Upper lobe of left lung (tissue), 6 donors: ENCODE results near the gene STC2. TPM values are rescaled to one million over a fixed set of nuclear protein-coding genes. Genes with fewer than 3 reads are reported as not detected.

Experiments
- ATAC-seq, 2 donors: fragments of 200-7000 bp; cut with Tn5 transposase; one replicate each; pipeline ENCODE4 v1.9.1; 2022; ENCODE audit warnings: mild to moderate bottlenecking in 2 of 2, moderate library complexity in 2 of 2; ENCODE audit not compliant: low FRiP score in 2 of 2
- DNase-seq, 2 donors: peaks; one replicate each; pipeline ENCODE4 v3.0.0-alpha.2; 2019 to 2020
- H3K27ac ChIP-seq, 4 donors: fragments of 200-600 bp; sonication (generic); one replicate each; pipeline ENCODE4 v1.5.1; 2016 to 2019
- H3K27me3 ChIP-seq, 4 donors: fragments of 200-600 bp; sonication (generic); one replicate each; pipeline ENCODE4 v1.5.1; 2017 to 2019
- H3K36me3 ChIP-seq, 4 donors: fragments of 200-600 bp; sonication (generic); one replicate each; pipeline ENCODE4 v1.5.1; 2016 to 2019
- H3K4me1 ChIP-seq, 4 donors: fragments of 200-600 bp; sonication (generic); one replicate each; pipeline ENCODE4 v1.5.1; 2018 to 2019
- H3K4me3 ChIP-seq, 4 donors: fragments of 200-600 bp; sonication (generic); one replicate each; pipeline ENCODE4 v1.5.1; 2017 to 2019; ENCODE audit warnings: mild to moderate bottlenecking in 2 of 4, moderate library complexity in 1 of 4
- H3K9me3 ChIP-seq, 4 donors: fragments of 200-600 bp; sonication (generic); one replicate each; pipeline ENCODE4 v1.5.1; 2018 to 2019
- EP300 ChIP-seq, 4 donors: sonication (generic); formaldehyde crosslinking; IDR thresholded peaks; one replicate each; pipeline ENCODE4 v1.5.1; 2017; ENCODE audit warnings: antibody characterized with exemption in 4 of 4, control low read depth in 2 of 4
- POLR2A ChIP-seq, 4 donors: fragments of 450-650 bp; IDR thresholded peaks; one replicate each; pipeline ENCODE4 v1.5.1; 2016 to 2017; ENCODE audit warnings: antibody characterized with exemption in 4 of 4, mild to moderate bottlenecking in 2 of 4
- POLR2AphosphoS5 ChIP-seq, 2 donors: sonication (generic); formaldehyde crosslinking; IDR thresholded peaks; one replicate each; pipeline ENCODE4 v1.5.1; 2017; ENCODE audit warnings: antibody characterized with exemption in 2 of 2
- WGBS, 2 donors: methylation state at CpG; one replicate each; pipeline ENCODE4 v1.1.5; 2017 to 2018; 5-methylcytosine and 5-hydroxymethylcytosine counted together
- total RNA-seq, 6 donors: library from RNA; depleted of rRNA in 4 of 6; stranded (reverse); fragments of >200 nt in 4 of 6; gene quantifications; one replicate each; pipeline versions ENCODE4 v1.1.0 to v1.2.1, GENCODE V29; 2016 to 2021
- TF ChIP-seq, protein P1 (sequence below), 6 experiments: fragments of 450-650 bp in 4 of 6; fragments of 200-600 bp in 2 of 6; sonication (generic) in 2 of 6; IDR thresholded peaks; one replicate each; pipeline ENCODE4 v1.5.1; 2016 to 2019; ENCODE audit warnings: antibody characterized with exemption in 6 of 6
- donor health status: DM: no; HTN: no; CAD: no; lungs with moderate emphysema.
- donor health status: DM: no; HTN: yes; CAD: no; lungs with severe emphysema.

Gene STC2
- total RNA-seq, 6 donors from 2014 or later, result 1.0 to 11.4 (median 6.2) TPM

DNA sequence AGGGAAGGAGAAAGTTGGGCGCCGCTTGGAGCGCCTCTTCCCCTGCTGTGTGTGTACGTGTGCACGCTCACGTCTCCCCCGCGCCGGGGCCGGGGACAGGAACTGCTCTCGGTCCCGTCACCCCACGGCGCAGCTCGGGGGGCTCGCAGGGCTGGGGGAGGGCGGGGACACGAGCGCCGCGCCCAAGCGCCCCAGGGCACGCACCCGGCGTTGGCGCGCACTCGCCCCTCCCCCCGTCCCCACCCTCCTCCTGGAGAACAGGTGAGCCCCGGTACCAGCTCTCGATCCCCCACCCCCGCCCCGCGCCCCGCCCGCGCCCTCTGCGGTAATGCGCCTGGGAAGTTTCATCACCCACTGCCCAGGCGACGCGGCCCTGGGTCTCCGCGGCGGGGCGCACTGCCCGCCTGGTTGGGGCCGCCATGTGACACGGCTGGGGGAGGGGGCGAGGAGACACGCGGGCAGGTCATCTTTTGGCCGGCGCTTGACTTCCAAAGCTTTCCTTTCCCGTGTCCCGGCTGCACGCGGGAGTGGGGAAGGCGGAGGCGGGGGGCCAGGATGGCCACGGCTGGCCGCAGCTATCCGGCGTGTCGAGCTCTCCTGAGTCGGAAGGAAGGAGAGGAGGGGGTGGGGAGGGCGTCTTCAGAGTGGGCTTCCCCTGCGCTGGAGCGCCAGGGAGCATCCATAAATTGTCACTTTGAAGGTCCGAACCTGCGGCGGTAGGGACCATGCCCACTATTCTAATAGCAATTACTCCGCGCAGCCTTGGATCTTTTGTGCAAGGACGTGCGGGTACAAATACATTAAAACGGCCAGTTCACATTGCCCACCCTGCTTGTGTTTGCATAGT is 1.5 kb upstream of the STC2 start:
- ATAC-seq (no peak), DNase-seq (peak in 1 of 2 donors; percentile 85)
- 11 to 46% methylated on average over 6 to 49 of the region's 77 CpGs for WGBS, 2 donors
- peaks cover 1 to 28% (median 12%) of the 10 kb centered on the region in 4 donors for H3K27me3 ChIP-seq
- H3K27ac ChIP-seq, result peak overlapping the region in 3 of 4 donors; percentile 4 to 69 (median 21)
- peaks cover 36 to 51% (median 38%) of the 10 kb centered on the region in 4 donors for H3K4me1 ChIP-seq
- no peaks in the 10 kb centered on the region for H3K36me3 ChIP-seq
- H3K4me3 ChIP-seq, result peak overlapping the region in 3 of 4 donors; percentile 34 to 51 (median 41)
- TF ChIP-seq, protein P1, sequence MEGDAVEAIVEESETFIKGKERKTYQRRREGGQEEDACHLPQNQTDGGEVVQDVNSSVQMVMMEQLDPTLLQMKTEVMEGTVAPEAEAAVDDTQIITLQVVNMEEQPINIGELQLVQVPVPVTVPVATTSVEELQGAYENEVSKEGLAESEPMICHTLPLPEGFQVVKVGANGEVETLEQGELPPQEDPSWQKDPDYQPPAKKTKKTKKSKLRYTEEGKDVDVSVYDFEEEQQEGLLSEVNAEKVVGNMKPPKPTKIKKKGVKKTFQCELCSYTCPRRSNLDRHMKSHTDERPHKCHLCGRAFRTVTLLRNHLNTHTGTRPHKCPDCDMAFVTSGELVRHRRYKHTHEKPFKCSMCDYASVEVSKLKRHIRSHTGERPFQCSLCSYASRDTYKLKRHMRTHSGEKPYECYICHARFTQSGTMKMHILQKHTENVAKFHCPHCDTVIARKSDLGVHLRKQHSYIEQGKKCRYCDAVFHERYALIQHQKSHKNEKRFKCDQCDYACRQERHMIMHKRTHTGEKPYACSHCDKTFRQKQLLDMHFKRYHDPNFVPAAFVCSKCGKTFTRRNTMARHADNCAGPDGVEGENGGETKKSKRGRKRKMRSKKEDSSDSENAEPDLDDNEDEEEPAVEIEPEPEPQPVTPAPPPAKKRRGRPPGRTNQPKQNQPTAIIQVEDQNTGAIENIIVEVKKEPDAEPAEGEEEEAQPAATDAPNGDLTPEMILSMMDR (IDR thresholded peaks at IDR 0.05), result no peak
- TF ChIP-seq EP300 (IDR thresholded peaks at IDR 0.05) (no peak), POLR2A (IDR thresholded peaks at IDR 0.05) (no peak), POLR2AphosphoS5 (IDR thresholded peaks at IDR 0.05) (no peak)
- H3K9me3 ChIP-seq, result no peaks in the 10 kb centered on the region

DNA sequence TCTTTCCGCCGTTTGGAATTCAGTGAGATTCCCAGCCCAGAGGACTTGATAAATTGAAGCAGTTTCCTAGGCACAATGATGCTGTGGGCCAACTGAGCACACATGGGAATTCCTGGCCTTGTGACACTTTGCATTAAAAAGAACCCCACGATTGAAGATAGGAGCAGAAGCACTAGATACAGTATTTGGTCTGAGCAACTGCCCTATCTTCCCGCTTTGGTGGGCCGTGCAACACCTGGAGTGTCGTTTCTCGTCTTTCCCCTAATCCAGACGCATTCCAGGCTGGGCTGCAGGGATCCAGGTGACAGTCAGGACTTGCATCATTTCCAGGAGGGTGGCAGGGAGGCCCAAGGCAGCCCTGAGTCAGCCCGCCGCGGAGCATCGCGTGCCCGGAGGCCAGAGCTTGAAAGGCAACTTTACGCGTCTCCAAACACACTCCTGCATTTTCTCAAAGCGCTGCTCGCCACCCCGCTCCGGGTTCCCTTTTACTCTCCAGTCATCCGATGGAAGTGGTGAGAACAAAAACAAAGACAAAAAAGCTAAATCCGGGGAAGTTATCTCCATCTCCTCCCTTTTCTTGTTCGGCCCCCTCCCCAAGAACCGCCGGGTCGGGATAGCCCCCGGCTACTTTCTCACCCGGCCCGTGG is 753 bp upstream of the STC2 start:
- TF ChIP-seq POLR2A (IDR thresholded peaks at IDR 0.05), result no peak
- peaks cover 38 to 57% (median 44%) of the 10 kb centered on the region in 4 donors for H3K4me1 ChIP-seq
- H3K9me3 ChIP-seq, result no peaks in the 10 kb centered on the region
- H3K27me3 ChIP-seq, result peaks cover 1 to 28% (median 12%) of the 10 kb centered on the region in 4 donors
- WGBS, 2 donors, result 2% methylated on average over 24 to 29 of the region's 29 CpGs
- no peak for ATAC-seq
- H3K4me3 ChIP-seq, result peak overlapping the region; percentile 21 to 51 (median 38)
- peak overlapping the region; percentile 21 to 69 (median 52) for H3K27ac ChIP-seq
- peak in 1 of 2 donors; percentile 62 for DNase-seq
- no peaks in the 10 kb centered on the region for H3K36me3 ChIP-seq

DNA sequence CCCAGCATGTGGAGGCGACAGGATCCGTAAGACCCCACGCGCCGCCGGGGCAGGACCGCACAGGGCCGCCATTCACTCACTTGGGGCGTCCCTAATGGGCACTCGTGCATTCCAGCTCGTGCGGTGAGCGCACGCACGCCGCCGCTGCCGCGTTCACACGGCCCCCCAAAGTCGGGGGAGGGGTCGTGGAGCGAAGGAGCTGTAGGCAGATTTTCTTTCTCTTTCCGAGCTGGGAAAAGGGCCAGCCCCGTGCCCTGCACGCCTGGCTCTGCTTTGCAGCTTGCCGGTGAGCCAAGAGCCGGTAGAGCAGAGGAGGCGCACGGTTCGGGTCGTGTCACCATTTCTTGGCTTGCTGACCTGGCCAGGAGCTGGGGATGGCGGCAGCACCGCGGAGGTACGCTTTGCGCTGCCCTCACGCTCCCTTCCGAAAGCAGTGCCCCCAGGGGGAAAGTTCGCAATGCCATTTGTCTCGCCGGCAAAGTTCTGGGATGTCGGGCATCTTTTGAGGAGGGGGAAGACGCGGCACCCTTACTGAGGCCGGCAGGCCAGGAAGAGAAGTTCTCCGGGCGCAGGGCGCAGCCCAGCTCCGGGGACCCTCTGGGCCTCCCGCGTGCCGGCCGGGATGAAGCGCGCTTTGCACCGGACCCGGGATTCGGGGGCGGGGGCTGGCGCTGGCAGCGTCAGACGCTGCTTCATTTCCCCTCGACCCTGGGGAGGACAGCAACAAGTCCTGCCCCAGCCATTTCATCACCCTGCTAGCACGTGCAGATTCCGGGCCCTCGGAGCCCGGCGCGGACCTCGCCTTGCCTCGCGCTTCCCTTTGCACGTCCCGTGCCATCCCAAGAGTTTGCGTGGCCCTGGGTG is 898 bp downstream of the STC2 start:
- Histone ChIP-seq H3K36me3 (no peaks in the 10 kb centered on the region), H3K9me3 (no peaks in the 10 kb centered on the region), H3K27me3 (peaks cover 0 to 28% (median 11%) of the 10 kb centered on the region in 4 donors), H3K27ac (peak overlapping the region in 3 of 4 donors; percentile 26 to 69 (median 59)), H3K4me1 (peaks cover 50 to 67% (median 56%) of the 10 kb centered on the region in 4 donors), H3K4me3 (peak overlapping the region; percentile 18 to 51 (median 38))
- DNase-seq (peak in 1 of 2 donors; percentile 83), ATAC-seq (peak in 1 of 2 donors; percentile 1)
- TF ChIP-seq POLR2A (IDR thresholded peaks at IDR 0.05) (no peak), POLR2AphosphoS5 (IDR thresholded peaks at IDR 0.05) (peak in 1 of 2 donors; percentile 13), EP300 (IDR thresholded peaks at IDR 0.05) (no peak)
- TF ChIP-seq, protein P1 (IDR thresholded peaks at IDR 0.05), result no peak
- 3 to 9% methylated on average over 19 to 58 of the region's 76 CpGs for whole genome bisulfite sequencing, 2 donors

DNA sequence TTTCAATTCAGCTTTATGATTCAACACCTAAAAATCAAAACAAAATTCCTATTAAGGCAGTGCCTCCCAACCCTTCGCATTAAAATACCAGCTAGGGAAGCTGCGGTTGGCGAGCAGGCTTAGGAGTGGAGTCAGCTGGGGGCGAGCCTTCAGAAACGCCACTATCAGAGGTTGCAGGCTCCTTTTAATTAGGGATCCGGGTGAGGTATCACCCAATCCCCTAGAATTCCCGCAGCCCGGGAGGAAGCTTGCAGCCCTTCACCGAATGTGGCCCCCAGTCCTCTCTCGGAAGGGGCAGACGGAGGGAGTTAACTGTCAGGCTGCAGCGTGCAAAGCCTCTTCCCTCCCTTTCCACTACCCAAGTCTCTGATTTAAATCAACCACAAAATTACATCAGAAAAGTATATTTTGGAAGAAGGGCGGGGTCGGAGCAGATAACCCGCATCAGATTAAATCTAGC is 1.7 kb downstream of the STC2 start:
- H3K36me3 ChIP-seq, result no peaks in the 10 kb centered on the region
- 20 to 26% methylated on average over 15 of the region's 15 CpGs for WGBS, 2 donors
- H3K4me3 ChIP-seq, result peak overlapping the region in 3 of 4 donors; percentile 34 to 51 (median 41)
- peak overlapping the region in 2 of 4 donors; percentile 59 to 69 for H3K27ac ChIP-seq
- H3K27me3 ChIP-seq, result peaks cover 0 to 28% (median 11%) of the 10 kb centered on the region in 4 donors
- ATAC-seq, result no peak
- H3K9me3 ChIP-seq, result no peaks in the 10 kb centered on the region
- DNase-seq, result no peak
- peaks cover 50 to 67% (median 58%) of the 10 kb centered on the region in 4 donors for H3K4me1 ChIP-seq
- TF ChIP-seq EP300 (IDR thresholded peaks at IDR 0.05) (no peak), POLR2A (IDR thresholded peaks at IDR 0.05) (no peak)
- TF ChIP-seq, protein P1 (IDR thresholded peaks at IDR 0.05), result no peak
